ENCODE results near the gene FLYWCH2. TPM values are rescaled to one million over a fixed set of nuclear protein-coding genes. Genes with fewer than 3 reads are reported as not detected.
A peak's percentile ranks its signal among the peaks of the same experiment; 100 is the strongest.
"Not testable (repeated sequence)": the region's sequence is repeated elsewhere in the genome, so short reads cannot be mapped to it uniquely, and the experiment has no call there.

Gene FLYWCH2
- total and polyA plus RNA-seq, 7 donors = 27.5 to 64.2 (median 43.2) TPM

DNA sequence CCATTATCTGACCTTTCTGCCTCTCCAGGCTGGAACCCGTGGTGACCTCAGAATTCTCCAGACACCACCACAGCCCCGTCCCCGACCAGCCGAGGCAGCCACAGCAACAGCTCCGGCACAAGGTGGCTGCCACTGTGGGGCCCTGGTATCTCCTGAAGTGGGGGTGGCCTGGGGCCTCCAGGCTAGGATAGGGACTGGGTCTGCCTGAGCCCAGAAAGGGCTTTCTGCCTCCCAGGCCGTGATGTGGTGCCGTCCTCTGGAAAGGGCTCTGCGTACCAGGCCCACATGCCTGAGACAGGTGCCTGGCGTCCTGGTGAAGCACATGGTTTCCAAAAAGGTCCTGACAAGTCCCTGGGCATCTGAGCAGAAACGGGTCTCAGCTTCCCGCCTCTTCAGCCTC, 45.8 kb downstream of the FLYWCH2 start:
- TF ChIP-seq EP300 (IDR thresholded peaks at IDR 0.05) (no peak), POLR2AphosphoS5 (IDR thresholded peaks at IDR 0.05) (no peak), POLR2A (IDR thresholded peaks at IDR 0.05) (no peak), CTCF (IDR thresholded peaks at IDR 0.05) (no peak)
- H3K4me3 ChIP-seq = no peak overlapping the region
- intact Hi-C loops (cut with DNase I) = loop anchor here (5.0 kb wide), 1 partner anchor 54 kb away; the partner anchor contains the start of gene PKMYT1
- H3K27ac ChIP-seq = no peak overlapping the region
- H3K27me3 ChIP-seq = no peaks in the 10 kb centered on the region
- peaks cover 0 to 10% (median 9%) of the 10 kb centered on the region in 4 donors for H3K4me1 ChIP-seq
- H3K36me3 ChIP-seq = peaks cover 18 to 37% (median 23%) of the 10 kb centered on the region in 4 donors
- 92% methylated on average over 11 of the region's 11 CpGs for WGBS, 2 donors
- no peak for DNase-seq
- H3K9me3 ChIP-seq = no peaks in the 10 kb centered on the region

GRCh38 chr16:2929693-2930092, 46.7 kb downstream of the FLYWCH2 start:
- intact Hi-C loops (cut with DNase I) = loop anchor here (5.0 kb wide), 1 partner anchor 53 kb away; the partner anchor contains the start of gene PKMYT1
- peaks cover 22 to 46% (median 30%) of the 10 kb centered on the region in 4 donors for H3K36me3 ChIP-seq

DNA sequence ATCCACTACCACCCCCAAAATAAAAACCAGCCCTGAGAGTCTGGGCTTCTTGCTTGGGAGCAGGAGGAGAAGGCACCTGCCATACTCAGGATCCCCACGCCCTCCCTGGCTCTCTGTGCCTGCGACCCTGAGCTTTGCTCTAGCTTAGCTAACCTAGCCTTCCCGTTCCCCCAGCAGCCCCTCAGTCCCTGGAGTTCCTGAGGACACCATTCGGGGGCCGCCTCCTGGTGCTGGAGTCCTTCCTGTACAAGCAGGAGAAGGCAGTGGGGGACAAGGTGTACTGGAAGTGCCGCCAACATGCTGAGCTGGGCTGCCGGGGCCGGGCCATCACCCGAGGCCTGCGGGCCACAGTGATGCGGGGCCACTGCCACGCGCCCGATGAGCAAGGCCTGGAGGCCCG, 47.2 kb downstream of the FLYWCH2 start:
- intact Hi-C loops (cut with DNase I) = no loop called here
- peaks cover 0 to 10% (median 9%) of the 10 kb centered on the region in 4 donors for H3K4me1 ChIP-seq
- no peaks in the 10 kb centered on the region for H3K27me3 ChIP-seq
- no peak for DNase-seq
- H3K4me3 ChIP-seq = no peak overlapping the region
- H3K9me3 ChIP-seq = no peaks in the 10 kb centered on the region
- peaks cover 22 to 52% (median 33%) of the 10 kb centered on the region in 4 donors for H3K36me3 ChIP-seq
- no peak for TF ChIP-seq POLR2AphosphoS5 (IDR thresholded peaks at IDR 0.05)
- TF ChIP-seq CTCF (IDR thresholded peaks at IDR 0.05) = no peak
- TF ChIP-seq POLR2A (IDR thresholded peaks at IDR 0.05) = no peak
- TF ChIP-seq EP300 (IDR thresholded peaks at IDR 0.05) = no peak
- no peak overlapping the region for H3K27ac ChIP-seq
- WGBS, 2 donors = 97 to 98% methylated on average over 15 of the region's 15 CpGs

More at GRCh38 chr16:2929693-2930092, 46.7 kb downstream of the FLYWCH2 start:
- Histone ChIP-seq H3K4me3 (no peak overlapping the region), H3K9me3 (no peaks in the 10 kb centered on the region), H3K4me1 (peaks cover 0 to 10% (median 9%) of the 10 kb centered on the region in 4 donors), H3K27ac (no peak overlapping the region), H3K27me3 (no peaks in the 10 kb centered on the region)
- WGBS, 2 donors = 93 to 96% methylated on average over 14 of the region's 14 CpGs
- no peak for TF ChIP-seq POLR2AphosphoS5 (IDR thresholded peaks at IDR 0.05)
- DNase-seq = no peak

- H3K4me1 ChIP-seq; H3K9me3 ChIP-seq; intact Hi-C loops (cut with DNase I); DNase-seq; H3K27ac ChIP-seq; H3K4me3 ChIP-seq; H3K27me3 ChIP-seq: not testable (repeated sequence)
- 92 to 93% methylated on average over 13 of the region's 13 CpGs for WGBS, 2 donors
- H3K36me3 ChIP-seq = peaks cover 22 to 61% (median 38%) of the 10 kb centered on the region in 4 donors
Observed at GRCh38 chr16:2931231-2931914, 48.4 kb downstream of the FLYWCH2 start.

DNA sequence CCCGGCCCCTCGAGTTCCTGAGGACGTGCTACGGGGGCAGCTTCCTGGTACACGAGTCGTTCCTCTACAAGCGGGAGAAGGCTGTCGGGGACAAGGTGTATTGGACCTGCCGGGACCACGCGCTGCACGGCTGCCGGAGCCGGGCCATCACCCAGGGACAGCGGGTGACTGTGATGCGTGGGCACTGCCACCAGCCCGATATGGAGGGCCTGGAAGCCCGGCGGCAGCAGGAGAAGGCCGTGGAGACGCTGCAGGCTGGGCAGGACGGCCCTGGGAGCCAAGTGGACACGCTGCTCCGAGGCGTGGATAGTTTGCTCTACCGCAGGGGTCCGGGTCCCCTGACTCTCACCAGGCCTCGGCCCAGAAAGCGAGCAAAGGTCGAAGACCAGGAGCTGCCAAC, 50.1 kb downstream of the FLYWCH2 start:
- H3K4me3 ChIP-seq = no peak overlapping the region
- no peak overlapping the region for H3K27ac ChIP-seq
- DNase-seq = peak; percentile 62
- no peak for TF ChIP-seq EP300 (IDR thresholded peaks at IDR 0.05)
- TF ChIP-seq POLR2AphosphoS5 (IDR thresholded peaks at IDR 0.05) = no peak
- TF ChIP-seq POLR2A (IDR thresholded peaks at IDR 0.05) = no peak
- TF ChIP-seq CTCF (IDR thresholded peaks at IDR 0.05) = no peak
- peaks cover 27 to 79% (median 55%) of the 10 kb centered on the region in 4 donors for H3K36me3 ChIP-seq
- intact Hi-C loops (cut with DNase I) = no loop called here
- no peaks in the 10 kb centered on the region for H3K4me1 ChIP-seq
- H3K9me3 ChIP-seq = no peaks in the 10 kb centered on the region
- WGBS, 2 donors = 94 to 95% methylated on average over 30 of the region's 30 CpGs
- H3K27me3 ChIP-seq = no peaks in the 10 kb centered on the region
